ENCODE results near the gene PARD3.
"Not testable (repeated sequence)": the region's sequence is repeated elsewhere in the genome, so short reads cannot be mapped to it uniquely, and the experiment has no call there.

Gene PARD3

DNA sequence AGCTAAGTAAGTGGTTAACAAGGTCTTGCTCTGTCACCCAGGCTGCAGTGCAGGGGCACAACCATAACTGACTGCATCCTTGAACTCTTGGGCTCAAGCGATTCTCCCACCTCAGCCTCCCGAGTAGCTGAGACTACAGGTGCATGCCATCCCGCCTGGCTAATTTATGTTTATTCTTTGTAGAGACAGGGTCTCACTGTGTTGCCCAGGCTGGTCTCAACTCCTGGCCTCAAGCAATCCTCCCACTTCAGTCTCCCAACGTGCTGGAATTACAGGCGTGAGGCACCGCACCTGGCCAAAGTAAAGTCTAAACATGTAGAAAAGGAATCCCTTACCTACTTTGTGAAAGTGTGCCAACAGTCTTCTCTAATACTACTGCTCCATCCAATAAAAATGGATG lies 17.9 kb downstream of the PARD3 start:
- DNase-seq (ENCODE audit: low read depth), result no peak

DNA sequence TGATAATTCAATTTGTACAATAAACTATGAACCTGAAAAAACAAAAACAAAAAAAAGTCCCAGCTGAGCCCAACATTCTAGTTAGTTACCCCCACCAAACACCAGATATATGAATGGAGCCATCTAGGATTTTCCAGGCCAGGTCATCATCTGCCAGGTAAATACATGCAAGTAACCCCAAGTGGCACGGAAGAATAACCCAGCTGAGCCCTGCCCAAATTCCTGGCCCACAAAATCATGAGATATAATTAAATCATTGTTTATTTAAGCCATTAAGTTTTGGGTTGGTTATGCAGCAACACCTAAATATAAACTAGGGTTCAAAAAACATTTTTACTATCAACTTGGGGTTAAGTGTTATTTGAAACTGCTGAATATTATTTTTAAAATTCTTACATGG lies 19.0 kb downstream of the PARD3 start:
- no peak for DNase-seq (ENCODE audit: low read depth)

DNA sequence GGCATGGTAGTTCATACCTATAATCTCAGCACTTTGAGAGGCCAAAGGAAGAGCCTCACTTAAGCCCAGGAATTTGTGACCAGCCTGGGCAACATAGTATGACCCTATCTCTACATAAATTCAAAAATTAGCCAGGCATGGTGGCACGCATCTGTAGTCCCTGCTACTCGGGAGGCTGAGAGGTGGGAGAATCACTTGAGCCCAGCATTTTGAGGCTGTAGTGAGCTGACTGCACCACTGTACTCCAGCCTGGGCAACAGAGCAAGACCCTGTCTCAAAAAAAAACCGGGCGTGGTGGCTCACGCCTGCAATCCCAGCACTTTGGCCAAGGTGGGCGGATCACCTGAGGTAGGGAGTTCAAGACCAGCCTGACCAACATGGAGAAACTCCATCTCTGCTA lies 19.8 kb downstream of the PARD3 start:
- no peak for DNase-seq (ENCODE audit: low read depth)

DNA sequence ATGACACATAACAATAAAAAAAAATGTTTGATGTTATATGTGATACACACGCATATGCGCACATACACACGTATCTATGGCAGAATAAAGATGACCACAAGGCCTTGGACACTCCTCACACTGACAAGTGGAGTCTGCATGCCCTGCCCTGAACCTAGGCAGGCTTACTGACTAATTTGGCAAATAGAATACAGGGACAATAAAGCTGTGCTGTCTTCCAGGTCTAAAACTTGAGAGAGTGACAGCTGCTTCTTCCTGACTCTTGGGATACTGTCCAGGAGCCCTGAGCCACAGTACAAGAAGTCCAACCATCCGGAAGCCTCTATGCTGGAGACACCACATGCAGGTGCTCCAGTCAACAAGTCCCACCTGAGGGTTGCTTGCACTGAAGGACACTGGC lies 20.3 kb downstream of the PARD3 start:
- DNase-seq (ENCODE audit: low read depth), result no peak

DNA sequence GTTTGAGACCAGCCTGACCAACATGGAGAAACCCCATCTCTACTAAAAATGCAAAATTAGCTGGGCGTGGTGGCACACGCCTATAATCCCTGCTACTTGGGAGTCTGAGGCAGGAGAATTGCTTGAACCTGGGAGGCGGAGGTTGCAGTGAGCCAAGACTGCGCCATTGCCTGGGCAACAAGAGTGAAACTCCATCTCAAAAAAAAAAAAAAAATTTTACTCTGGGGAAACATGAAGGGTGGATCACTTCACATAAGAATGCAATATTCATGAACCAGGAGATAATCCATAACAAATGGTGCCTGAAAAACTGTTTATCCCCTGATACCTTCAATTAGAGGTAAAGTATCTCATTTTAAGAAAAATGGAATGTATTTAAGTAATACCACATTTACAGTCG lies 21.5 kb downstream of the PARD3 start:
- not testable (repeated sequence) for DNase-seq (ENCODE audit: low read depth)

- DNase-seq (ENCODE audit: low read depth), result no peak
Observed at GRCh38 chr10:34792881-34793280, 22.2 kb downstream of the PARD3 start.

- DNase-seq (ENCODE audit: low read depth), result no peak
Observed at GRCh38 chr10:34791947-34792346, 23.1 kb downstream of the PARD3 start.

DNA sequence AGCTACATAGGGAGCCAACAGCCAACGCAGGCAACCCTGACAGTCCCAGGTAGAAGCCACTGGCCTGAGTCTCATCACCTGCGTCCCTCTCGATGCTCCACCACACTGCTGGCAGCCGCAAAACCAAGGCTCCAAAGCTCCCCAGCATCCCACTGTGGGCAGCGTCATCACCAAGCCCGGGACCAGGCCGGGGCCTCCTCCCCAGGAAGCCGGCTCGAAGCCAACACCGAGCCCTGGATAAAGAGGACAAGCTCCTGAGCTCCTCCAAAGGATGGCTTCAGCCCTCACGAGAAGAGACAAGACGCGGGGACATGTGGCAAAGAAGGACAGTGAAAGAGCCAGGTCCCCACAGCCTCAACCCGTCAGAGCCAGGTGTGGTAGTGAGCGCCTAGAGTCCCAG lies 23.9 kb downstream of the PARD3 start:
- no peak for DNase-seq (ENCODE audit: low read depth)

DNA sequence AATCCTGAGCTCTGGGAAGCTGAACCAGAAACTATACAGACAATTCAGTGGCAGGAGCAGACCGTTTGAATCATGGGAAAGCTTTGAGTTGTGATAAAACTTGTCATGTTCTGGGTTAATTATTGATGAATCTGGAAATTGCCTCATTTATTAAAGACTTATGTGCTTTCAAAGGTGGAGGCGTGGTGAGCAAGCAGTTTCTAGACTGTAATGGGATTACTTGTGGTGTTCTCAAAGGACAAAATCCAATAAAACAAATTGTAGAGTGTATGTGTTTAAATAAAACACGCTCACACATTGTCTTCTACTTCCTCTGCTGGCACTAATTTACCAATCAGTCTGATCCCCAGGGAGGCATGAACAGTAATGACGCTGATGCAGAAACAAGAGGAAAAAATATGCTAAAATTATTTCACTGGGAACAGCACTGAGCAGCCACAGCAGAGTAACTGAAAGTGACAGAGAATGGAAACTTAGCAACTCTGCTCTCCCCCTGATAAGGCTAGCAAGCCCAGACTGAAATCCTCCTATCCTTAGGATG lies 25.1 kb downstream of the PARD3 start:
- DNase-seq (ENCODE audit: low read depth), result no peak

DNA sequence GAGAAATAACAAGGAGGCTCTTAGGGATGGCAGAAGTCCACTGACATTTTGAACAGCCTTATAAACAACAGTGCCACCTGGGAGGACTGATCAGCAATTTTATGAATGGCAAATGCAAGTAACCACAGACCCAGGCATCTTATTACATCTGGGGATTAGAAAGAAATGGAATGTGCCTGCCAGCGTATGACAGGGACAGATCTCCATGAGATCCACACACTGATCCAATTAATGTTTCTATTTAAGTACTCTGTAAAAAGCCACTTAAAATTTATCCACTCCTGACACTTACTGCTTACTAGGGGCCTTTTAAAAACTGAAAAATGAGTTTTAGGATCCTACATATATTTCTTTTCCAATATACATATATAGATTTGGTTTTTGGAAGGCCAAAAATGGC lies 28.6 kb downstream of the PARD3 start:
- no peak for DNase-seq (ENCODE audit: low read depth)

GRCh38 chr10:34781711-34782110 lies 33.4 kb downstream of the PARD3 start:
- DNase-seq (ENCODE audit: low read depth), result no peak

DNA sequence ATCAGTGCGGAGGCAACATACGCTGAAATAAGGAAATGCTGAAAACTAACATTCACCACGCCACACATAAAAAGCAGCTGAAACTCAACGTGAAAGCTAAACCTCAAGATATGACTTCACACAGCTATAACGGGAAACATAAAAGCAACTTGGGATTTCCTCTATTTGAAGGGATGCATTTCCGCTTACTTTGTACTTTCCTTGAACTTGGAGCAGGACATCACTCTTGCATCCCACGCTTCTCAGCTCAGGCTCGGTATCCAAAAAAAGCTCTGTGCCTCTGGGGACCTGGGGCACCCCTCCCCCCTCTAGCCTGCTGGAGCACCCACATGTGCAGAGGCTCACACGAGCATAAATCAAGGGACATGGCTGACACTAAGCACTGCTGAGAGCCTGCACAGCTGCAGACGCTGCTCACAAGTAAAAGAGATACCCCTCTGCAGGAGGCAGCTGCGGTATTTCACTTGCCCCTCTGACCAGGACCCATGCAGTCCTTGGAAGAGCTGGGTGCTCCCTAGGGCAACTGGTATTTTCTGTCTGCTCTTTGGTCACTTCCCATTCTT lies 34.2 kb downstream of the PARD3 start:
- no peak for DNase-seq (ENCODE audit: low read depth)

DNA sequence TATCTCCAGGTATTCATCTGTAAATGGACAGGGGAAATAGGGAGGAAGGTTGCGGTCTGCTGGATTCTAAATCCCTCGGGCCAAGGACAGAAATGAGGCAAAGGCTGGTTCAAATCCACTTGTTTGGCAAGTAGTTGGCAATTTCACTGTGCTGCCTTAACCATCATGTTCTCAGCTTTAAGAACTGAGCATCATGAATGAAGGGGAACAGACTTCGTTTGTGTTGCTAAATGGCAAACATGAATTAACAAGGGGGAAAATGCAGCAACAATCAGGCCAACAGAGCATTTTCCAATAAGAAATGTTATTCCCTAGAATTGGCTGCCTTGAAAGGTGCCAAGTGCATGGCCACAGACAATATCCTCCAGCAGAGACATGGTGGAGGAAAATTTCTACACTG lies 36.9 kb downstream of the PARD3 start:
- no peak for DNase-seq (ENCODE audit: low read depth)

GRCh38 chr10:34776090-34776690 lies 38.9 kb downstream of the PARD3 start:
- no peak for DNase-seq (ENCODE audit: low read depth)

- DNase-seq (ENCODE audit: low read depth), result no peak
Observed at GRCh38 chr10:34775044-34775637, 40.0 kb downstream of the PARD3 start.

- no peak for DNase-seq (ENCODE audit: low read depth)
Observed at GRCh38 chr10:34773636-34774630, 41.2 kb downstream of the PARD3 start.

GRCh38 chr10:34771525-34771924 lies 43.6 kb downstream of the PARD3 start:
- DNase-seq (ENCODE audit: low read depth), result no peak

DNA sequence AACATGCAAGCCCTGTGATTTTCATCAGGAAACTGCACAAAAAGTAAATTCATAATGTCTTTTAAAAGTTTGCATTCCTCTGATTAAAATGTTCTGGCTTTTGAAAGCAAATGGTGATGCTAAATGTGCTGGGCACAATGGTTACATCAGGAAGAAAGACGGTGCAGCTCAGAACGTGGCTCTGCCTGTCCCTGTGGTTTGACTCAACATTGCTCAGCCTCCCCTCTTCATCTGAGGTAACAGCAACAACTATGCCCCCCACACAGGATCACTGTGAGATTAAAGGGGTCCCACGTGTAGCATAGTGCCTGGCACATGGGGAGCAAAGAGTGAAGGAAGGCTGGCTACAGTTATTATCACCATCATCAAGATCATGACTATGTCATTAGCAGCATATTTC lies 44.0 kb downstream of the PARD3 start:
- DNase-seq (ENCODE audit: low read depth), result no peak

DNA sequence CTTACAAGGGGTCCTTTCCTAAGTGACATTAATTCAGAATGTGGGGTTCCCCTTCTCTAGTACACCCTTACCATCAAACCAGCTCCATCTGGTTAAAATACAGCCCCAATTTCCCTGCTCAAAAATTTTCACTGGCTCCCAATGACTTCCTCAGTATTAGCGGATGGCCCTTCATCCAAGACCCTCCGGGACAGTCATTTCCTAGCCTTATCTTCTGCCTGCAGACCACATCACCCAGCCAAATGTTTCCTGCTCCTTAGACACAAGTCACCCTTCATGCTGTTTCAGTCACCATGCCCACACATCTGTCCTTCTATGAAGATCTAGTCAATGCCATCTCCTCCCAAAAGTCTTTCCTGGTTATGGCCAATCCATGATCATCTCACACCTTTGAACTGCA lies 45.2 kb downstream of the PARD3 start:
- no peak for DNase-seq (ENCODE audit: low read depth)

DNA sequence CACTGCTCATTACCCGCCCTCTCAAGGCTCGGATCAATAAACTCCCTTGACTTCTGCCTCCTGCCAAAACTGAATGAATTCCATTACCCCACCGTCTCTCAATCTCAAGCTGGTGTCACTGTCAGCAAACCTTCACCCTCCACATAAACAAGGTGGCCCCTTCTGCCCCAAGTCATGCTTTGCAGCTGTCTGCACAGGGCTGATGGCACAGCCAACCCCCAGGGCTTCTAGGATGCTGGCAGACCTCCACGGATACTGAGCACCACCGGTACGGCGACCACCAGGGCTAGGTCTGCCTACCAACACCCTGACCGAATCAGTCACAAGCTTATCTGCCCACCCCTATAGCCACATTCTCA lies 46.1 kb downstream of the PARD3 start:
- no peak for DNase-seq (ENCODE audit: low read depth)

GRCh38 chr10:34768261-34768971 lies 46.7 kb downstream of the PARD3 start:
- DNase-seq (ENCODE audit: low read depth), result no peak

All from stimulated activated CD8-positive, alpha-beta memory T cell treated with anti-CD3 and anti-CD28 coated beads, Interleukin-15, amount 100 ng/mL, for 24 hours (primary cell).